Measurements from ENCODE around the gene ARHGAP6.
"Not testable (repeated sequence)": the region's sequence is repeated elsewhere in the genome, so short reads cannot be mapped to it uniquely, and the experiment has no call there.

ARHGAP6 gene

GRCh38 chrX:11525685-11526084 lies 140.0 kb downstream of the ARHGAP6 start:
- DNase-seq (ENCODE audit: low read depth in 3 of 3): no peak

GRCh38 chrX:11519234-11519633 lies 146.5 kb downstream of the ARHGAP6 start:
- not testable (repeated sequence) for DNase-seq (ENCODE audit: low read depth in 3 of 3)

- DNase-seq (ENCODE audit: low read depth in 3 of 3): no peak
These were observed 155.9 kb downstream of the ARHGAP6 start for GRCh38 chrX:11509786-11510185.

GRCh38 chrX:11504234-11504633 lies 161.5 kb downstream of the ARHGAP6 start:
- DNase-seq (ENCODE audit: low read depth in 3 of 3): no peak

- no peak for DNase-seq (ENCODE audit: low read depth in 3 of 3)
These were observed 166.4 kb downstream of the ARHGAP6 start for GRCh38 chrX:11499076-11500044.

GRCh38 chrX:11491375-11491774 lies 174.3 kb downstream of the ARHGAP6 start:
- not testable (repeated sequence) for DNase-seq (ENCODE audit: low read depth in 3 of 3)

GRCh38 chrX:11484290-11484689 lies 181.4 kb downstream of the ARHGAP6 start:
- no peak for DNase-seq (ENCODE audit: low read depth in 3 of 3)

GRCh38 chrX:11481035-11481434 lies 184.7 kb downstream of the ARHGAP6 start:
- DNase-seq (ENCODE audit: low read depth in 3 of 3): no peak

GRCh38 chrX:11480626-11481025 lies 185.1 kb downstream of the ARHGAP6 start:
- DNase-seq (ENCODE audit: low read depth in 3 of 3): no peak

- no peak for DNase-seq (ENCODE audit: low read depth in 3 of 3)
These were observed 186.8 kb downstream of the ARHGAP6 start for GRCh38 chrX:11478911-11479310.

- DNase-seq (ENCODE audit: low read depth in 3 of 3): no peak
These were observed 187.7 kb downstream of the ARHGAP6 start for GRCh38 chrX:11478026-11478425.

- no peak for DNase-seq (ENCODE audit: low read depth in 3 of 3)
These were observed 191.1 kb downstream of the ARHGAP6 start for GRCh38 chrX:11474576-11474975.

- no peak for DNase-seq (ENCODE audit: low read depth in 3 of 3)
These were observed 191.7 kb downstream of the ARHGAP6 start for GRCh38 chrX:11474021-11474420.

- no peak for DNase-seq (ENCODE audit: low read depth in 3 of 3)
These were observed 192.8 kb downstream of the ARHGAP6 start for GRCh38 chrX:11472879-11473278.

GRCh38 chrX:11472381-11472780 lies 193.3 kb downstream of the ARHGAP6 start:
- no peak for DNase-seq (ENCODE audit: low read depth in 3 of 3)

- DNase-seq (ENCODE audit: low read depth in 3 of 3): no peak
These were observed 195.3 kb downstream of the ARHGAP6 start for GRCh38 chrX:11470250-11470974.

GRCh38 chrX:11465648-11466411 lies 199.9 kb downstream of the ARHGAP6 start:
- DNase-seq (ENCODE audit: low read depth in 3 of 3): no peak

- no peak for DNase-seq (ENCODE audit: low read depth in 3 of 3)
These were observed 200.8 kb downstream of the ARHGAP6 start for GRCh38 chrX:11464836-11465463.

GRCh38 chrX:11464380-11464779 lies 201.3 kb downstream of the ARHGAP6 start:
- no peak for DNase-seq (ENCODE audit: low read depth in 3 of 3)

GRCh38 chrX:11462648-11463047 lies 203.1 kb downstream of the ARHGAP6 start:
- no peak for DNase-seq (ENCODE audit: low read depth in 3 of 3)

GRCh38 chrX:11462136-11462535 lies 203.6 kb downstream of the ARHGAP6 start:
- DNase-seq (ENCODE audit: low read depth in 3 of 3): no peak
